HepG2 (cell line): ENCODE results near the gene NPW. TPM values are rescaled to one million over a fixed set of nuclear protein-coding genes. Genes with fewer than 3 reads are reported as not detected.

ENCODE experiments used
- AGO2 ChIP-seq: fragments of 200-400 bp; formaldehyde crosslinking; optimal IDR thresholded peaks from 2 replicates; pipeline ENCODE3; 2017; ENCODE audit warnings: mild to moderate bottlenecking, low read depth, low read length, moderate library complexity
- AKAP8 ChIP-seq: sonication (generic); formaldehyde crosslinking; IDR thresholded peaks from 2 replicates; pipeline ENCODE4 v1.5.1; 2020; ENCODE audit warnings: mild to moderate bottlenecking, missing genetic modification reagents
- EEA1 ChIP-seq: sonication (generic); formaldehyde crosslinking; IDR thresholded peaks from 2 replicates; pipeline ENCODE4 v1.5.1; 2020; ENCODE audit warnings: mild to moderate bottlenecking, missing genetic modification reagents, borderline replicate concordance
- HOXD1 ChIP-seq: sonication (generic); formaldehyde crosslinking; IDR thresholded peaks from 2 replicates; pipeline ENCODE4 v1.5.0; 2020; ENCODE audit warnings: missing genetic modification reagents
- MED13 ChIP-seq: sonication (generic); formaldehyde crosslinking; IDR thresholded peaks from 2 replicates; pipeline ENCODE4 v1.5.0; 2020; ENCODE audit warnings: missing genetic modification reagents
- MYC ChIP-seq: sonication (generic); formaldehyde crosslinking; IDR thresholded peaks from 2 replicates; pipeline ENCODE4 v1.9.0; 2021; ENCODE audit warnings: missing genetic modification reagents, borderline replicate concordance
- PHF8 ChIP-seq: sonication (generic); formaldehyde crosslinking; IDR thresholded peaks from 2 replicates; pipeline ENCODE4 v1.5.0; 2020; ENCODE audit warnings: missing genetic modification reagents
- SCMH1 ChIP-seq: sonication (generic); formaldehyde crosslinking; IDR thresholded peaks from 2 replicates; pipeline ENCODE4 v1.9.0; 2021; ENCODE audit warnings: missing genetic modification reagents, mild to moderate bottlenecking, borderline replicate concordance
- SP1 ChIP-seq, 2 experiments: fragments of 450-650 bp in 1 of 2; sonication (generic) in 1 of 2; formaldehyde crosslinking in 1 of 2; IDR thresholded peaks; 2 replicates each; pipeline versions ENCODE4 v1.4.0 to v1.6.1; 2016 to 2020; ENCODE audit warnings: missing genetic modification reagents in 1 of 2
- TARDBP ChIP-seq: sonication (generic); formaldehyde crosslinking; IDR thresholded peaks from 2 replicates; pipeline ENCODE4 v1.8.0; 2022; ENCODE audit warnings: mild to moderate bottlenecking, missing genetic modification reagents
- THYN1 ChIP-seq: sonication (generic); formaldehyde crosslinking; IDR thresholded peaks from 2 replicates; pipeline ENCODE4 v1.8.1; 2023; ENCODE audit warnings: low read depth, mild to moderate bottlenecking, moderate library complexity, missing genetic modification reagents, borderline replicate concordance
- ZNF335 ChIP-seq: sonication (generic); formaldehyde crosslinking; IDR thresholded peaks from 2 replicates; pipeline ENCODE4 v1.4.0; 2020; ENCODE audit warnings: missing genetic modification reagents
- ZNF572 ChIP-seq: sonication (generic); formaldehyde crosslinking; IDR thresholded peaks from 2 replicates; pipeline ENCODE4 v1.5.1; 2020; ENCODE audit warnings: mild to moderate bottlenecking, missing genetic modification reagents
- polyA plus RNA-seq, 8 experiments: library from polyadenylated mRNA; depleted of rRNA in 3 of 8; stranded (reverse) in 7 of 8; unstranded in 1 of 8; fragments of >200 nt; fragmentation: Illumina TruSeq in 4 of 8; extraction: Trizol in 4 of 8; gene quantifications; 2 replicates each; pipeline versions ENCODE4 v1.2.1 to v1.2.3, GENCODE V29; 2011 to 2016; ENCODE audit warnings: low read depth in 4 of 8, missing spikeins in 1 of 8, mixed read lengths in 1 of 8; ENCODE audit not compliant: insufficient read depth in 1 of 8
- total RNA-seq, 5 experiments: library from RNA; depleted of rRNA; stranded (reverse); fragments of >200 nt; fragmentation: Illumina TruSeq; extraction: Trizol; gene quantifications; 2 replicates each; pipeline ENCODE4 v1.2.3, GENCODE V29; 2016; ENCODE audit warnings: low read depth in 1 of 5
- TF ChIP-seq, protein P1 (sequence below): sonication (generic); formaldehyde crosslinking; IDR thresholded peaks from 2 replicates; pipeline ENCODE4 v1.9.0; 2021; ENCODE audit warnings: missing genetic modification reagents, borderline replicate concordance
- TF ChIP-seq, protein P2 (sequence below): sonication (generic); formaldehyde crosslinking; IDR thresholded peaks from 2 replicates; pipeline ENCODE4 v1.4.0; 2020; ENCODE audit warnings: mild to moderate bottlenecking, missing genetic modification reagents
- TF ChIP-seq, protein P3 (sequence below): IDR thresholded peaks from 2 replicates; pipeline ENCODE4 v1.6.1; 2018; ENCODE audit warnings: missing genetic modification reagents, mild to moderate bottlenecking, missing compliant biosample characterization
- TF ChIP-seq, protein P4 (sequence below): sonication (generic); formaldehyde crosslinking; IDR thresholded peaks from 2 replicates; pipeline ENCODE4 v1.8.0; 2022; ENCODE audit warnings: mild to moderate bottlenecking, missing genetic modification reagents, moderate library complexity
- TF ChIP-seq, protein P5 (sequence below): sonication (generic); formaldehyde crosslinking; IDR thresholded peaks from 2 replicates; pipeline ENCODE4 v1.5.1; 2020; ENCODE audit warnings: mild to moderate bottlenecking, moderate library complexity, missing genetic modification reagents

The NPW gene
- total and polyA plus RNA-seq, 2 of the 13 experiments (the other 11 are each of a cell fraction or from before 2014, with no cell fraction given), result 0.24 to 0.97 TPM

DNA sequence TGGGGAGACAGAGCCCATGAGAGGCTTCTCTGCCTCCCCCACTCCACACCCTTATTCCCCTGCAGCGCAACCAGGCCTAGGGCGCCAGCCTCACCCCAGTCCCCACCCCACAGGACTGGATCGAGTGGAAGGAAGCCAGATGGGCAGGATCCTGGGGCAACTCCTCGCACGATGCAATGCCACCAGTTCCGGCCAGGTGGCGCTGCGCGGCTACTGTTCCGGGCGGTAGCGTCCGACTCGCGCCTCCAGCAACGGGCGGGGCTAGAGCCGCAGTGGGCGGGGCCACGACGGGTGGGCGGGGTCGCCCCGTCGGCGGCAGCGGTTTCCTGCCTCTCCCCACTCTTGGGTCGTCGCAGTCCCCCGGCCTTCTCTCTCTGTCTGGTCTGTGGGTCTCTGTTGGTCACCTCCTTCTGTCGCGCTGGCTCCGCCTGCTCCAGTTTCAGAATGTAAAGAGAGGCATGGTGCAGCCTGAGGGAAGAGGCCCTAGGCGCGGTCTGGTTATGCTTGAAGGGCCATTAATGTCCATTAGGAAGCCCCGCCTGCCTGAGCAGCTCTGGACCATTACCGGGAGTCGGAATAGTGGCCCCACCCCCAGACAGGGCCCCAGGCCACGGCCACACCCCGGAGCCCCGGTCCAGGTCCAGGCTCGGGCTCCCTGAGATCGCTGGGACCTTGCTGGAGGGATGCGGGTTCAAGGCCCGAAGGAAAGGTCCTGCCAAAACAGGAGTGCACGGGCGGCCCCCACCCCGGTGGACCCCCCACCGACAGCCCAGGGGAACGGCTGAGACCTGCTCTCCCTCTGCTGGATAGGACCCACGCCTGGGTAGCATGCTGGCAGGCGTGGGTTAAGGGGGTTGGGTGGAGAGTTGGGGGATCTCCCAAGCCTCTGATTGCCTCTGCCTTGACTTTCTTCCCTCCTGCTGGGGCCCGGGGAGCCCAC is 3.8 kb downstream of the NPW start (continued):
- TF ChIP-seq, protein P1, sequence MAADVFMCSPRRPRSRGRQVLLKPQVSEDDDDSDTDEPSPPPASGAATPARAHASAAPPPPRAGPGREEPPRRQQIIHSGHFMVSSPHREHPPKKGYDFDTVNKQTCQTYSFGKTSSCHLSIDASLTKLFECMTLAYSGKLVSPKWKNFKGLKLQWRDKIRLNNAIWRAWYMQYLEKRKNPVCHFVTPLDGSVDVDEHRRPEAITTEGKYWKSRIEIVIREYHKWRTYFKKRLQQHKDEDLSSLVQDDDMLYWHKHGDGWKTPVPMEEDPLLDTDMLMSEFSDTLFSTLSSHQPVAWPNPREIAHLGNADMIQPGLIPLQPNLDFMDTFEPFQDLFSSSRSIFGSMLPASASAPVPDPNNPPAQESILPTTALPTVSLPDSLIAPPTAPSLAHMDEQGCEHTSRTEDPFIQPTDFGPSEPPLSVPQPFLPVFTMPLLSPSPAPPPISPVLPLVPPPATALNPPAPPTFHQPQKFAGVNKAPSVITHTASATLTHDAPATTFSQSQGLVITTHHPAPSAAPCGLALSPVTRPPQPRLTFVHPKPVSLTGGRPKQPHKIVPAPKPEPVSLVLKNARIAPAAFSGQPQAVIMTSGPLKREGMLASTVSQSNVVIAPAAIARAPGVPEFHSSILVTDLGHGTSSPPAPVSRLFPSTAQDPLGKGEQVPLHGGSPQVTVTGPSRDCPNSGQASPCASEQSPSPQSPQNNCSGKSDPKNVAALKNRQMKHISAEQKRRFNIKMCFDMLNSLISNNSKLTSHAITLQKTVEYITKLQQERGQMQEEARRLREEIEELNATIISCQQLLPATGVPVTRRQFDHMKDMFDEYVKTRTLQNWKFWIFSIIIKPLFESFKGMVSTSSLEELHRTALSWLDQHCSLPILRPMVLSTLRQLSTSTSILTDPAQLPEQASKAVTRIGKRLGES (CRISPR knock-in tag), result no peak
- no peak for TF ChIP-seq HOXD1 (CRISPR knock-in tag)
- TF ChIP-seq PHF8 (CRISPR knock-in tag), result peak; percentile 66
- TF ChIP-seq, protein P2, sequence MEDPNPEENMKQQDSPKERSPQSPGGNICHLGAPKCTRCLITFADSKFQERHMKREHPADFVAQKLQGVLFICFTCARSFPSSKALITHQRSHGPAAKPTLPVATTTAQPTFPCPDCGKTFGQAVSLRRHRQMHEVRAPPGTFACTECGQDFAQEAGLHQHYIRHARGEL (CRISPR knock-in tag), result 0 out of 2 replicates have a peak, but pooled peaks have one; percentile 9
- TF ChIP-seq AKAP8 (CRISPR knock-in tag), result peak; percentile 49; the same call in 1 of the 2 replicates
- TF ChIP-seq ZNF335 (CRISPR knock-in tag), result peak; percentile 63; the same call in 1 of the 2 replicates
- TF ChIP-seq ZNF572 (CRISPR knock-in tag), result peak; percentile 77; the same call in 1 of the 2 replicates
- TF ChIP-seq, protein P3, sequence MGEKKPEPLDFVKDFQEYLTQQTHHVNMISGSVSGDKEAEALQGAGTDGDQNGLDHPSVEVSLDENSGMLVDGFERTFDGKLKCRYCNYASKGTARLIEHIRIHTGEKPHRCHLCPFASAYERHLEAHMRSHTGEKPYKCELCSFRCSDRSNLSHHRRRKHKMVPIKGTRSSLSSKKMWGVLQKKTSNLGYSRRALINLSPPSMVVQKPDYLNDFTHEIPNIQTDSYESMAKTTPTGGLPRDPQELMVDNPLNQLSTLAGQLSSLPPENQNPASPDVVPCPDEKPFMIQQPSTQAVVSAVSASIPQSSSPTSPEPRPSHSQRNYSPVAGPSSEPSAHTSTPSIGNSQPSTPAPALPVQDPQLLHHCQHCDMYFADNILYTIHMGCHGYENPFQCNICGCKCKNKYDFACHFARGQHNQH (CRISPR knock-in tag), result peak; percentile 58
- TF ChIP-seq, protein P4, sequence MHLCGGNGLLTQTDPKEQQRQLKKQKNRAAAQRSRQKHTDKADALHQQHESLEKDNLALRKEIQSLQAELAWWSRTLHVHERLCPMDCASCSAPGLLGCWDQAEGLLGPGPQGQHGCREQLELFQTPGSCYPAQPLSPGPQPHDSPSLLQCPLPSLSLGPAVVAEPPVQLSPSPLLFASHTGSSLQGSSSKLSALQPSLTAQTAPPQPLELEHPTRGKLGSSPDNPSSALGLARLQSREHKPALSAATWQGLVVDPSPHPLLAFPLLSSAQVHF, result no peak
- TF ChIP-seq SP1 (IDR thresholded peaks at IDR 0.05), result no peak
- TF ChIP-seq SP1 (CRISPR knock-in tag; IDR thresholded peaks at IDR 0.05), result peak; percentile 92
- TF ChIP-seq MED13 (CRISPR knock-in tag), result 0 out of 2 replicates have a peak, but pooled peaks have one; percentile 30
- TF ChIP-seq THYN1 (CRISPR knock-in tag), result 0 out of 2 replicates have a peak, but pooled peaks have one; percentile 19
- TF ChIP-seq, protein P5, sequence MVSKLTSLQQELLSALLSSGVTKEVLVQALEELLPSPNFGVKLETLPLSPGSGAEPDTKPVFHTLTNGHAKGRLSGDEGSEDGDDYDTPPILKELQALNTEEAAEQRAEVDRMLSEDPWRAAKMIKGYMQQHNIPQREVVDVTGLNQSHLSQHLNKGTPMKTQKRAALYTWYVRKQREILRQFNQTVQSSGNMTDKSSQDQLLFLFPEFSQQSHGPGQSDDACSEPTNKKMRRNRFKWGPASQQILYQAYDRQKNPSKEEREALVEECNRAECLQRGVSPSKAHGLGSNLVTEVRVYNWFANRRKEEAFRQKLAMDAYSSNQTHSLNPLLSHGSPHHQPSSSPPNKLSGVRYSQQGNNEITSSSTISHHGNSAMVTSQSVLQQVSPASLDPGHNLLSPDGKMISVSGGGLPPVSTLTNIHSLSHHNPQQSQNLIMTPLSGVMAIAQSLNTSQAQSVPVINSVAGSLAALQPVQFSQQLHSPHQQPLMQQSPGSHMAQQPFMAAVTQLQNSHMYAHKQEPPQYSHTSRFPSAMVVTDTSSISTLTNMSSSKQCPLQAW (CRISPR knock-in tag), result peak; percentile 91
- TF ChIP-seq SCMH1 (CRISPR knock-in tag), result no peak
- TF ChIP-seq EEA1, result no peak
- TF ChIP-seq TARDBP, result peak; percentile 32; the same call in 1 of the 2 replicates
- TF ChIP-seq MYC (CRISPR knock-in tag), result 0 out of 2 replicates have a peak, but pooled peaks have one; percentile 21
- TF ChIP-seq AGO2, result peak; percentile 53
